ENCODE data around the gene PRCC.

The PRCC gene

GRCh38 chr1:156844638-156845037 is 77.3 kb downstream of the PRCC start:
- DNase-seq (ENCODE audit: low read depth) = no peak

GRCh38 chr1:156845055-156845952 is 78.0 kb downstream of the PRCC start:
- no peak for DNase-seq (ENCODE audit: low read depth)

- no peak for DNase-seq (ENCODE audit: low read depth)
Observed at GRCh38 chr1:156845953-156846545, 78.7 kb downstream of the PRCC start.

- DNase-seq (ENCODE audit: low read depth) = no peak
Observed at GRCh38 chr1:156846643-156847042, 79.3 kb downstream of the PRCC start.

GRCh38 chr1:156847591-156848460 is 80.5 kb downstream of the PRCC start:
- DNase-seq (ENCODE audit: low read depth) = no peak

GRCh38 chr1:156848461-156849150 is 81.3 kb downstream of the PRCC start:
- DNase-seq (ENCODE audit: low read depth) = no peak

GRCh38 chr1:156849151-156849496 is 81.8 kb downstream of the PRCC start:
- DNase-seq (ENCODE audit: low read depth) = no peak

Measured in amniotic epithelial cell (primary cell).